HT1080 (cell line): ENCODE results near the gene TMEM121. TPM values are rescaled to one million over a fixed set of nuclear protein-coding genes. Genes with fewer than 3 reads are reported as not detected.
A peak's percentile ranks its signal among the peaks of the same experiment; 100 is the strongest.

Experiments
- DNase-seq: peaks from one replicate; pipeline ENCODE4 v3.0.0-alpha.2; 2015; ENCODE audit warnings: low read depth
- total RNA-seq: library from RNA; depleted of rRNA; stranded (reverse); fragments of >200 nt; shearing (Covaris generic); gene quantifications from 2 replicates; pipeline ENCODE4 v1.2.3, GENCODE V29; 2014

The TMEM121 gene
- total RNA-seq, 1 experiment from 2014 or later, result 4.4 TPM

DNA sequence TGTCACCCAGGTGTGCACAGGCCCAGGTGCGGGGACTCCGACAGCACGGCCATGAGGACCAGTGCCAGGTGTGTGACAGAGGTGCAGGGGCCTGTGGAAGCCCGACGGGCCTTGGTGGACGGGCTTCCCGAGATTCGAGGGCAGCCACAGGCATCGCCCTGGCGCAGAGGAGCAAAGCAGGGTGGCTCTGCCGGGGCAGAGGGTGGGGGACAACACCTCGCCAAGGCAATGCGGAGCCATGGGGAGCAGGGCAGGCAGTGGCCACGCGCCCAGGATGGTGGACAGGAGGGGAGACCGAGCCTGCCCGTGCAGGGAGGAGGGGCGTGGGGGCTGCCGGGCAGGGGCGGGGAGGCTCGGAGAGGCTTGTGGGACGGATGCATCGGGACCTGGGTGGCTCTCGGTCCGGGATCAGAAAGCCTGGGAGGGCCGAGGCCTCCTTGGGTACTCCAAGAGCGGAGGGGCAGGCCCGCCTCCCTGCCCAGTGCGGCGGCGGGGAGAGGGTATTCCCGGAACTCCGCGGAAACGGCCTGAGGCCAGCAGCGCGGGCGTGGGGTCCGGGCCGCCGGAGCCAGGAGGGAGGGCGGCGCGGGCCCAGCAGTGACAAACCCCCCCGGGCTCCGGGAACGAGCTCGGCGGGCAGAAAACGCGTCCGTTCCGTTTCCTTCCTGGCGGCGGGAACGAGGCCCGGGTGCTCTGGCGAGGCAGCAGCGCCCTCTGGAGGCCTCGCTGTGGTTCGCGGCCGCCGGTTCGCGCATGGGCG is 1.6 kb downstream of the TMEM121 start:
- peak; percentile 55 for DNase-seq

GRCh38 chr14:105528586-105529318 is 2.4 kb downstream of the TMEM121 start:
- no peak for DNase-seq

- no peak for DNase-seq
Observed at GRCh38 chr14:105529319-105529568, 2.9 kb downstream of the TMEM121 start.

GRCh38 chr14:105529569-105530284 is 3.3 kb downstream of the TMEM121 start:
- no peak for DNase-seq

DNA sequence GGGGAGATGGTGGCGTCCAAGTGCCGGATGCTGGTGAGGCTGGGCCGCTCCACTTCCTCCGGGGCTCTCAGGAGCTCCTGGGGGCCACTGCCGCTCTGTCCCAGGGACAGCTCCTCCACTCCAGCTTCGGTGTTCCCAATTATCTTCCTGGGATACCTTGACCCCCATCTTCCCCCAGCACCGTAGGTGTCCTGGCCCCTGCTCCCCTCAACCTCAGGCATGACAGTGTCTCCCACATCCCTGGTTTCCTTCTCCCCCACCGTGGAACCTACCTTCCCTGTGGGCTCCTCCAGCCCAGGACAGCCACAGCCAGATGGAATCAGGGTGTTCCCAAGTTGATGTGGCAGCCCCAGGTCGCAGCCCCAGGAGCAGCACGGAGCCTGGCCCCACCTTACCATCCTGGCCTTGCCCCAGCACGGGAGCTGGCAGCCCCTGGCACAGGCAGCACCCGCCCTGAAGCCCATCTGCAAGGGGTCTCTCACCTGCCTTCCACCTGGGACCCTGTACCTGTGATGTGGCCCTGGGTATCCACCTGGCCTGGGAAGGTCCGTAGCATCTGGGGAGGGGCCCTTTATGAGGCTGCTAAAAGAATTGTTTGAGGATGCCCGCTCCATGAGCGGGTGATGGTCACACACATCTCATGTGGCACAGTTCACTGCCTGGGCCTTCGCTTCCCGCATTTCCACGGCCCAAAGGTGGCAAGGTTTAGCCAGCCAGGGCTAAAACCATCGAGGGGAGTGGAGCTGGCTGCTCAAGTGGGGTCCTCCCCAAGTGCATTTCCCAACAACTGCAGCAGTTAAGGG is 4.1 kb downstream of the TMEM121 start:
- no peak for DNase-seq

- DNase-seq, result no peak
Observed at GRCh38 chr14:105531088-105531893, 4.9 kb downstream of the TMEM121 start.

GRCh38 chr14:105531894-105532623 is 5.7 kb downstream of the TMEM121 start:
- no peak for DNase-seq

GRCh38 chr14:105532735-105533141 is 6.4 kb downstream of the TMEM121 start:
- peak; percentile 30 for DNase-seq

GRCh38 chr14:105533391-105533790 is 7.0 kb downstream of the TMEM121 start:
- DNase-seq, result no peak

- no peak for DNase-seq
Observed at GRCh38 chr14:105533811-105534498, 7.6 kb downstream of the TMEM121 start.

GRCh38 chr14:105534586-105534985 is 8.2 kb downstream of the TMEM121 start:
- no peak for DNase-seq

GRCh38 chr14:105536051-105536450 is 9.7 kb downstream of the TMEM121 start:
- DNase-seq, result no peak

DNA sequence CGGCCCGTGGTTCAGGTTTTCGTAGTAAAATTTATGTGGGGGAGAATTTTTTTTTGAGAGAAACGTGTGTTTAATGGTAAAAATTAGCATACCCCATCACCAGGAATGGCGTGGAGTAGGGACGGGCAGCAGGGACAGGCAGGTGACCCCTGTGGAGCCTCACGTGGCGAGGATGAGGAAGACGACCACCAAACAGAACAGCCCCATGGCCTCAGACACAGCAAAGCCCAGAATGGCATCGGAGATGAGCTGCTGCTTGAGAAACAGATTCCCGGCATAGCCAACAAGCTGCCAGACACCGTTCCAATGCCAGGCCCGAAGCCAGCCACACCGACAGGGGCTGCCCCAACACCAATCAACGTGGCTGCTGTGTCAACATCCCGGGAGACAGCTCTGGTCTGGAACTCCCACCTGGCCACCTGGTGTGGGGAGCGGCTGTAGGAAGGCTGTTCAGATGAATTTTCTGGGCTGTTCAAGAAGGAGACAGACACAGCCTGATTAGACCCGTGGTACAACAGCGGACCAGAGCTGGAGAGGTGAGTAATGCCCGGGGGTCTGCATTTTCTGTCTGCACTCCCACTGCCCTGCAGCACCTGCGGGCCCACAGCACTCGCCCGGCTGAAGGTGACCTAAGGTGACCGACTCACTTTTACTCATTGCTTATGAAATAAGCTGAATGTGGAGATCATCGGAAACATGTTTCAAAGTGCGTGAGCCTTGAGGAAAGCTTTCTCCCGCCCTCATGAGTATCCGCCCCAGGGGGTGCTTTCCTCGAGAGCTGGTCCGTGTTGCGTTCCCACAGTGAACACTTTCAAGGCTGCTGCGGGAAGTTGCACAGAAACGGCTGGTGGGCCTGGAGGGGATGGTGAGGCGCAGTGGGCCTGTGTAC is 10.6 kb downstream of the TMEM121 start:
- DNase-seq, result no peak

GRCh38 chr14:105537580-105538474 is 11.4 kb downstream of the TMEM121 start:
- no peak for DNase-seq

DNA sequence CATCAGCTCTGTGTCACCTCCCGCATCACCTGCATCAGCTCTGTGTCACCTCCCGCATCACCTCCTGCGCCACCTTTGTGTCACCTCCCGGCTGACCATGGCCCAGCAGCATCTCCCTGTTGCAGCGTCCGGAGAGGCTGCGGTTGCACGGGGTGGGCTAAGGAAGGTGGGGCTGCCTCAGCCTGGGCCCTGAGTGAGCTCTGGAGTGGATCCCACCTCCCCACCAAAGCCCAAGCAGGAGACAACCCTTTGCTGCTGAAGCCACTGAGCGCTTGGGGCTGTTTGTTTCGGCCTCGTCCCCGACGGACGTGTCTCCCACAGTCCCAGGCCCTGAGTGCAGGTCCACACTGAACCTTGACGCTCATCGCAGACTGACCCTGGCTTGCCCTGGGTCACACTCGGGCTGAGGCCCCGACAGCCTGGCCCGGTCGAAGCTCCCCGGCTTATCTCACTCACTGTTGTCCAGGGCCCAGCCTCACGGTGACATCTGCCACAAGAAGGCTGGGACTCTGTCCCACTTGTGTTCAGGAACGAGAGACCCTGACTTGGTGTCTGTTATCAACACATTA is 12.2 kb downstream of the TMEM121 start:
- no peak for DNase-seq

DNA sequence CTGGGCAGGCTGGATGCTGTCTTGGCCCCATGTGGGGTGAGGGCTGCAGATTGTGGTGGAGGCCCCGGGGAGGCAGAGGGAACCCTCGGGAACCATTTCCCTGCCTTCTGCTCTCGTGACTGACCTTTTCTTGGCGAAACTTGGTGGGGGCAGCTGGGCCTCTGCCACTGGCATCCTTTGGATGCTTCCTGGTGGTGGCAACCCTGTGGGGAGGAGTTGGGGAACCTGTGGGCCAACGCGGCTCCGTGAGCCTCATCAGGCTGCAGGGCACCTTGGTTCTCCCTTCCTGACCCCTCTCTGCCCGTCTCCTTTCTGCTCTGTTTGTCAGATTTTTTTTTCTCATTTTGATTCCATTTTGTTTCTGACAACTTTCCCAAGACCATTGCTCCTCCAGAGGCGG is 14.4 kb downstream of the TMEM121 start:
- DNase-seq, result no peak
